Adrenal gland (tissue), 12 donors: ENCODE results near the gene PSMD7. TPM values are rescaled to one million over a fixed set of nuclear protein-coding genes. Genes with fewer than 3 reads are reported as not detected.

Experiments
- DNase-seq, 7 donors: peaks; one replicate each; pipeline ENCODE4 v3.0.0-alpha.2; 2019 to 2020
- H3K27ac ChIP-seq, 5 donors: fragments of 200-600 bp; sonication (generic) in 4 of 5; 1 replicate in 3 of 5; 2 replicates in 2 of 5; pipeline versions ENCODE4 v1.5.1 to v1.8.0; 2016 to 2020; ENCODE audit warnings: mild to moderate bottlenecking in 1 of 5
- H3K27me3 ChIP-seq: fragments of 200-600 bp; 2 replicates; pipeline ENCODE4 v1.8.0; 2021
- H3K36me3 ChIP-seq, 2 donors: fragments of 200-600 bp; replicated peaks in 1 of 2; 1 replicate in 1 of 2; 2 replicates in 1 of 2; pipeline versions ENCODE4 v1.5.1 to v1.8.0; 2018 to 2022
- H3K4me1 ChIP-seq, 2 donors: fragments of 200-600 bp; replicated peaks in 1 of 2; 1 replicate in 1 of 2; 2 replicates in 1 of 2; pipeline versions ENCODE4 v1.5.1 to v1.8.0; 2018 to 2021
- H3K4me3 ChIP-seq, 4 donors: fragments of 200-600 bp; sonication (generic) in 3 of 4; one replicate each; pipeline ENCODE4 v1.5.1; 2016 to 2018
- H3K9me3 ChIP-seq, 3 donors: fragments of 200-600 bp; sonication (generic) in 1 of 3; replicated peaks in 1 of 3; 1 replicate in 2 of 3; 2 replicates in 1 of 3; pipeline versions ENCODE4 v1.5.1 to v1.8.0; 2016 to 2021
- CTCF ChIP-seq, 6 experiments: fragments of 450-650 bp in 4 of 6; fragments of 200-600 bp in 2 of 6; sonication (generic) in 1 of 6; IDR thresholded peaks; 1 replicate in 5 of 6; 2 replicates in 1 of 6; pipeline versions ENCODE4 v1.5.1 to v1.8.0; 2016 to 2021; ENCODE audit warnings: antibody characterized with exemption in 6 of 6, mild to moderate bottlenecking in 2 of 6, moderate library complexity in 1 of 6
- POLR2A ChIP-seq, 2 donors: fragments of 450-650 bp; IDR thresholded peaks; one replicate each; pipeline ENCODE4 v1.6.1; 2017; ENCODE audit warnings: antibody characterized with exemption in 2 of 2, mild to moderate bottlenecking in 2 of 2, moderate library complexity in 1 of 2
- WGBS, 4 donors: extraction: QIAGEN DNeasy Blood & Tissue Kit in 2 of 4; methylation state at CpG; one replicate each; pipeline versions ENCODE4 v1.1.5 to v1.1.7; 2013 to 2017; 5-methylcytosine and 5-hydroxymethylcytosine counted together
- intact Hi-C, 2 donors: fragments of 100-400 bp; cut with DNase I; formaldehyde crosslinking; loops; one replicate each; pipeline versions ENCODE4 v1.14.1 to v1.15.0; 2022 to 2023
- polyA plus RNA-seq, 3 donors: library from polyadenylated mRNA; stranded (reverse); fragments of 200-250 nt in 2 of 3; fragments of 350-450 nt in 1 of 3; fragmentation: Illumina TruSeq in 1 of 3; extraction: RNeasy Lipid Tissue Mini Kit (QIAGEN cat#74804) in 1 of 3; gene quantifications; one replicate each; pipeline ENCODE4 v1.2.3, GENCODE V29; 2013 to 2014
- total RNA-seq, 9 donors: library from RNA; depleted of rRNA in 4 of 9; stranded (reverse); fragments of >200 nt in 4 of 9; fragments of 120-200 nt in 1 of 9; fragmentation: NEBNext Ultra II Directional in 1 of 9; extraction: Animal tissue kit (Norgen Biotek cat#: 25700) in 1 of 9; gene quantifications; one replicate each; pipeline versions ENCODE4 v1.1.0 to v1.2.4, GENCODE V29; 2013 to 2023
- donor health status: healthy with polysubstance abuse.
- donor health status: Bipolar disorder and iron deficiency.
- donor health status: DM: yes; HTN: yes; CAD: no.
- donor health status: DM: no; HTN: no; CAD: no.
- donor health status: DM: no; HTN: no; CAD: no.
- donor health status: DM: yes; HTN: yes; CAD: no.

PSMD7 gene
- total and polyA plus RNA-seq, 12 donors, result 52.1 to 233 (median 89.4) TPM

- Histone ChIP-seq H3K27ac (no peak overlapping the region), H3K36me3 (no peaks in the 10 kb centered on the region), H3K4me3 (no peak overlapping the region), H3K9me3 (no peaks in the 10 kb centered on the region), H3K4me1 (no peaks in the 10 kb centered on the region), H3K27me3 (no peaks in the 10 kb centered on the region)
- TF ChIP-seq CTCF (IDR thresholded peaks at IDR 0.05), result no peak
- no peak for TF ChIP-seq POLR2A (IDR thresholded peaks at IDR 0.05)
- 70 to 86% (median 83%) methylated on average over 3 of the region's 3 CpGs for WGBS, 4 donors
- DNase-seq, result no peak
- intact Hi-C loops, result no loop called here
Measured at GRCh38 chr16:74252329-74252728, 44.3 kb upstream of the PSMD7 start.

GRCh38 chr16:74253161-74253938 lies 43.3 kb upstream of the PSMD7 start:
- peak in 1 of 7 donors; percentile 14 for DNase-seq
- no peaks in the 10 kb centered on the region for H3K36me3 ChIP-seq
- no peaks in the 10 kb centered on the region for H3K27me3 ChIP-seq
- intact Hi-C loops, result no loop called here
- no peak for TF ChIP-seq CTCF (IDR thresholded peaks at IDR 0.05)
- H3K4me1 ChIP-seq, result no peaks in the 10 kb centered on the region
- 59 to 65% (median 62%) methylated on average over 6 of the region's 6 CpGs for WGBS, 4 donors
- no peaks in the 10 kb centered on the region for H3K9me3 ChIP-seq
- H3K27ac ChIP-seq, result no peak overlapping the region
- no peak overlapping the region for H3K4me3 ChIP-seq

- intact Hi-C loops, result no loop called here
- Histone ChIP-seq H3K36me3 (no peaks in the 10 kb centered on the region), H3K9me3 (no peaks in the 10 kb centered on the region), H3K27me3 (no peaks in the 10 kb centered on the region), H3K4me3 (no peak overlapping the region), H3K27ac (no peak overlapping the region), H3K4me1 (no peaks in the 10 kb centered on the region)
- DNase-seq, result no peak
- TF ChIP-seq POLR2A (IDR thresholded peaks at IDR 0.05), result no peak
- no peak for TF ChIP-seq CTCF (IDR thresholded peaks at IDR 0.05)
- 77 to 89% (median 82%) methylated on average over 7 of the region's 7 CpGs for WGBS, 4 donors
Measured at GRCh38 chr16:74257061-74257460, 39.6 kb upstream of the PSMD7 start.

DNA sequence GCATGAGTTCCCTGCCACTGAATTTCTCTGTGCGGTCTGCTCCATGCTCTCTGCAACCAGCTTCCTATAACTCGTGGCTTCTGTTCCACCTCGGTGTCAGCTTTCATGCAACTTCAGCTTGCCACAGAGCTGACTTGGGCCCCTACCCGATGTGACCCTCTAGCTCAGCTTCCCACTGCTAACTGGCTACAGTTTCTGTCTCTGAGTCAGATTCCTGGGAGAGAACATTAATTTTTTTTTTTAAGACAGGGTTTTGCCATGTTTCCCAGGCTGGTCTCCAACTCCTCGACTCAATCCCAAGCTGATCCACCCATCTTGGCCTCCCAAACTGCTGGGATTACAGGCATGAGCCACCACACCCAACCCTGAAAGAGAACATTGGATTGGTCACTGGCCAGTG lies 35.5 kb upstream of the PSMD7 start:
- DNase-seq, result no peak
- H3K27me3 ChIP-seq, result no peaks in the 10 kb centered on the region
- no peak for TF ChIP-seq CTCF (IDR thresholded peaks at IDR 0.05)
- no peak for TF ChIP-seq POLR2A (IDR thresholded peaks at IDR 0.05)
- H3K36me3 ChIP-seq, result no peaks in the 10 kb centered on the region
- intact Hi-C loops, result no loop called here
- H3K4me1 ChIP-seq, result no peaks in the 10 kb centered on the region
- no peak overlapping the region for H3K27ac ChIP-seq
- 70 to 78% (median 72%) methylated on average over 5 of the region's 5 CpGs for WGBS, 4 donors
- H3K4me3 ChIP-seq, result no peak overlapping the region
- no peaks in the 10 kb centered on the region for H3K9me3 ChIP-seq
